Body of pancreas (tissue), 4 donors: ENCODE measurements around the gene SUPV3L1.

Source experiments
- CTCF ChIP-seq, 7 experiments: fragments of 450-650 bp in 4 of 7; fragments of 200-600 bp in 3 of 7; sonication (generic) in 3 of 7; IDR thresholded peaks; one replicate each; pipeline ENCODE4 v1.5.1; 2016 to 2019; ENCODE audit warnings: antibody characterized with exemption in 7 of 7
- POLR2A ChIP-seq, 3 donors: fragments of 450-650 bp; IDR thresholded peaks; one replicate each; pipeline ENCODE4 v1.6.1; 2016; ENCODE audit warnings: antibody characterized with exemption in 3 of 3, mild to moderate bottlenecking in 2 of 3

- TF ChIP-seq CTCF (IDR thresholded peaks at IDR 0.05) = no peak
- TF ChIP-seq POLR2A (IDR thresholded peaks at IDR 0.05) = no peak
These were observed 37.1 kb upstream of the SUPV3L1 start for GRCh38 chr10:69142983-69143382.
